Keratinocyte (primary cell): ENCODE results near the gene KXD1. TPM values are rescaled to one million over a fixed set of nuclear protein-coding genes. Genes with fewer than 3 reads are reported as not detected.
A peak's percentile ranks its signal among the peaks of the same experiment; 100 is the strongest.

Experiments used
- DNase-seq: peaks from one replicate; pipeline ENCODE4 v3.0.0-alpha.2; 2011; ENCODE audit warnings: low read depth, missing footprints, low spot score
- FAIRE-seq: peaks from 2 replicates; lab custom pipeline; 2011; peaks lifted over from hg19 to GRCh38; lab: Jason Lieb, UNC
- H2AFZ ChIP-seq: 2 replicates; pipeline ENCODE4 v1.6.0; 2012; ENCODE audit warnings: low read length, control low read depth, inconsistent platforms; ENCODE audit not compliant: control insufficient read depth
- H3K27ac ChIP-seq: 2 replicates; pipeline ENCODE4 v1.5.1; 2011; ENCODE audit warnings: low read length; ENCODE audit not compliant: control insufficient read depth, insufficient read depth
- H3K27me3 ChIP-seq: 3 replicates; pipeline ENCODE4 v1.6.0; 2011; ENCODE audit warnings: low read length; ENCODE audit not compliant: control insufficient read depth, insufficient read depth; ENCODE audit errors: extremely low read depth
- H3K36me3 ChIP-seq, 2 experiments: 2 replicates in 1 of 2; 3 replicates in 1 of 2; pipeline ENCODE4 v1.5.1; 2011; ENCODE audit warnings: low read length in 2 of 2, mild to moderate bottlenecking in 1 of 2; ENCODE audit not compliant: control insufficient read depth in 2 of 2, insufficient read depth in 2 of 2; ENCODE audit errors: extremely low read depth in 1 of 2
- H3K4me1 ChIP-seq: 3 replicates; pipeline ENCODE4 v1.5.1; 2011; ENCODE audit warnings: low read length; ENCODE audit not compliant: control insufficient read depth, insufficient read depth; ENCODE audit errors: extremely low read depth
- H3K4me2 ChIP-seq: 3 replicates; pipeline ENCODE4 v1.6.0; 2011; ENCODE audit warnings: low read depth, low read length; ENCODE audit not compliant: control insufficient read depth, insufficient read depth; ENCODE audit errors: extremely low read depth
- H3K4me3 ChIP-seq, 3 experiments: fragments of 200-600 bp in 1 of 3; sonication (generic) in 1 of 3; 2 replicates in 2 of 3; 3 replicates in 1 of 3; pipeline ENCODE4 v1.5.1; 2011 to 2016; ENCODE audit warnings: low read length in 3 of 3, mild to moderate bottlenecking in 3 of 3, control low read depth in 2 of 3, inconsistent platforms in 1 of 3, low read depth in 1 of 3, mixed read lengths in 1 of 3, mixed run types in 1 of 3, moderate library complexity in 1 of 3; ENCODE audit not compliant: control insufficient read depth in 2 of 3, insufficient read depth in 2 of 3; ENCODE audit errors: extremely low read depth in 1 of 3
- H3K79me2 ChIP-seq: 2 replicates; pipeline ENCODE4 v1.6.0; 2012; ENCODE audit warnings: low read length; ENCODE audit not compliant: control insufficient read depth, insufficient read depth
- H3K9ac ChIP-seq: 3 replicates; pipeline ENCODE4 v1.6.0; 2011; ENCODE audit warnings: low read length; ENCODE audit not compliant: control insufficient read depth, insufficient read depth; ENCODE audit errors: extremely low read depth
- H3K9me1 ChIP-seq: 3 replicates; pipeline ENCODE4 v1.6.0; 2011; ENCODE audit warnings: low read length; ENCODE audit not compliant: control insufficient read depth, insufficient read depth; ENCODE audit errors: extremely low read depth
- H3K9me3 ChIP-seq: 2 replicates; pipeline ENCODE4 v1.5.1; 2012; ENCODE audit warnings: low read depth, low read length; ENCODE audit not compliant: control insufficient read depth
- H4K20me1 ChIP-seq: 3 replicates; pipeline ENCODE4 v1.6.0; 2011; ENCODE audit warnings: low read length; ENCODE audit not compliant: control insufficient read depth, insufficient read depth; ENCODE audit errors: extremely low read depth
- EZH2 ChIP-seq: IDR thresholded peaks from one replicate; pipeline ENCODE4 v1.6.1; 2012; ENCODE audit warnings: inconsistent platforms, mild to moderate bottlenecking, low read length, moderate library complexity
- dilution Hi-C: fragments of 300-500 bp; cut with MboI; formaldehyde crosslinking; loops from one replicate; pipeline ENCODE4 v1.7.0; 2020; ENCODE audit warnings: low sequenced_read_pairs; ENCODE audit not compliant: extremely low pct_ligation_motif_present
- polyA minus RNA-seq, 3 experiments: library from RNA; depleted of rRNA, polyadenylated mRNA; stranded (reverse); fragments of >200 nt; gene quantifications; 1 replicate in 1 of 3; 2 replicates in 1 of 3; 3 replicates in 1 of 3; pipeline ENCODE4 v1.2.3, GENCODE V29; 2011
- polyA plus RNA-seq, 5 experiments: library from polyadenylated mRNA; depleted of rRNA in 3 of 5; stranded (reverse) in 3 of 5; stranded (forward) in 1 of 5; unstranded in 1 of 5; fragments of >200 nt; gene quantifications; 1 replicate in 1 of 5; 2 replicates in 3 of 5; 3 replicates in 1 of 5; pipeline versions ENCODE4 v1.2.1 to v1.2.3, GENCODE V29; 2011 to 2012; ENCODE audit warnings: missing spikeins in 2 of 5, low read depth in 1 of 5, low replicate concordance in 1 of 5
- TF ChIP-seq, protein P1 (sequence below), 3 experiments: IDR thresholded peaks in 1 of 3; conservative IDR thresholded peaks in 1 of 3; optimal IDR thresholded peaks in 1 of 3; 2 replicates in 2 of 3; 3 replicates in 1 of 3; pipeline versions ENCODE3 to v1.5.1; 2011; ENCODE audit warnings: low read length in 3 of 3, mild to moderate bottlenecking in 3 of 3, moderate library complexity in 2 of 3, control low read depth in 1 of 3, inconsistent platforms in 1 of 3; ENCODE audit not compliant: insufficient read depth in 2 of 3; ENCODE audit errors: extremely low read depth in 1 of 3

Gene KXD1, protein sequence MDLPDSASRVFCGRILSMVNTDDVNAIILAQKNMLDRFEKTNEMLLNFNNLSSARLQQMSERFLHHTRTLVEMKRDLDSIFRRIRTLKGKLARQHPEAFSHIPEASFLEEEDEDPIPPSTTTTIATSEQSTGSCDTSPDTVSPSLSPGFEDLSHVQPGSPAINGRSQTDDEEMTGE
- polyA plus RNA-seq, result 94.6 to 129 TPM (median 119 TPM) in 3 replicates
- 40.3 TPM for polyA plus RNA-seq (2011; ENCODE audit: low read depth)
- polyA plus RNA-seq (2011; cell fraction: cytosol; rRNA removed), result 110 and 173 TPM in 2 replicates
- polyA plus RNA-seq (2011; cell fraction: nucleus; rRNA removed), result 65.5 and 87.8 TPM in 2 replicates
- 62.9 and 123 TPM in 2 replicates for polyA plus RNA-seq (2012; ENCODE audit: low replicate concordance)
- 99.7 to 166 TPM (median 102 TPM) in 3 replicates for polyA minus RNA-seq
- polyA minus RNA-seq (2011; cell fraction: cytosol; rRNA and poly(A)+ RNA removed), result 137 TPM
- 18.9 and 20.4 TPM in 2 replicates for polyA minus RNA-seq (2011; cell fraction: nucleus; rRNA and poly(A)+ RNA removed)

DNA sequence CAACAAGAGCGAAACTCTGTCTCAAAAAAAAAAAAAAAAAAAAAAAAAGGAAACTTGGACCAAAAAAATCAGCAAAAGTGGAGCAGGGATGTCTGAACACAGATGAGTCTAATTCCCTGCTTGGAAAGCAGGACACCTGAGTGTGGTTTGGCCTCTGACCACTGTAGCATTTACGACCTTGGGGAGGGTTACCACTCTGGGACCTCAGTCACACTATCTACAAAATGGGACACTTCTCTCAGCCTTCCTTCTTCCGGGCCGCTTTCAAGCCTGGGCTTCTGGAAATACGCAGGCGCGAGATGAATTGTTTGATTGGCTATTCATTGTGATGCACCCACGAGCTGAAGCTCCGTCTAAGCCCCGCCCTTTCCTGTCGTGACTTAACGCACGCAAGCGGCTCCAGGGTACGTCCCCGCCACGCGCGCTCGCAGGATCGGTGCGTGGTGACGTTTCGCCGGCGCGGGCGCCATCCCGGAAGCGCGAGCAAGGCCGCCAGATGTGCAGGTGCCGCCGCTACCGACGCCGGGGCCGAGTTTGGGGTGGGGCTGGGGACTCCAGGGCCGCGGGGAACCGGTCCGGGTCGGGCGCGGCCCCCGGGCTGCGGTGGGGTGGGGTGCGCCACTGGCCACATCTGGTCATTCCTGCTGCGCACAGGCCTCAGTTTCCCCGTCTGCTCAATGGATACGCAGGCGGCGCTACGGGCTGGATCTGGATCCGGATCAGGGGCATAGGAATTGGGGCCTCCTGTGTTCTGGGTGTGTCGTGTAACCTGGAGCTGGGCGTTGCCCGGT lies at the start of gene KXD1:
KXD1 (plus strand) TSS at position 460 of the 791 bp plus-strand sequence. CDS start 4,187 bp downstream, outside the sequence.
- no peaks in the 10 kb centered on the region for H3K9me1 ChIP-seq
- DNase-seq, result peak; percentile 72
- no peak for TF ChIP-seq EZH2
- TF ChIP-seq, protein P1, sequence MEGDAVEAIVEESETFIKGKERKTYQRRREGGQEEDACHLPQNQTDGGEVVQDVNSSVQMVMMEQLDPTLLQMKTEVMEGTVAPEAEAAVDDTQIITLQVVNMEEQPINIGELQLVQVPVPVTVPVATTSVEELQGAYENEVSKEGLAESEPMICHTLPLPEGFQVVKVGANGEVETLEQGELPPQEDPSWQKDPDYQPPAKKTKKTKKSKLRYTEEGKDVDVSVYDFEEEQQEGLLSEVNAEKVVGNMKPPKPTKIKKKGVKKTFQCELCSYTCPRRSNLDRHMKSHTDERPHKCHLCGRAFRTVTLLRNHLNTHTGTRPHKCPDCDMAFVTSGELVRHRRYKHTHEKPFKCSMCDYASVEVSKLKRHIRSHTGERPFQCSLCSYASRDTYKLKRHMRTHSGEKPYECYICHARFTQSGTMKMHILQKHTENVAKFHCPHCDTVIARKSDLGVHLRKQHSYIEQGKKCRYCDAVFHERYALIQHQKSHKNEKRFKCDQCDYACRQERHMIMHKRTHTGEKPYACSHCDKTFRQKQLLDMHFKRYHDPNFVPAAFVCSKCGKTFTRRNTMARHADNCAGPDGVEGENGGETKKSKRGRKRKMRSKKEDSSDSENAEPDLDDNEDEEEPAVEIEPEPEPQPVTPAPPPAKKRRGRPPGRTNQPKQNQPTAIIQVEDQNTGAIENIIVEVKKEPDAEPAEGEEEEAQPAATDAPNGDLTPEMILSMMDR (optimal IDR thresholded peaks at IDR 0.05 in 1 of 3, IDR thresholded peaks at IDR 0.05 in 1 of 3, conservative IDR thresholded peaks at IDR 0.05 in 1 of 3; ENCODE audit: extremely low read depth in 1 of 3, insufficient read depth in 2 of 3, low read length in 3 of 3), result no peak
- H3K36me3 ChIP-seq, result peaks cover 9 to 12% of the 10 kb centered on the region in 2 experiments
- H3K79me2 ChIP-seq, result peaks cover 34% of the 10 kb centered on the region
- H3K4me2 ChIP-seq, result peak within 1 kb of the TSS; percentile 100
- H3K9ac ChIP-seq, result peak within 1 kb of the TSS; percentile 93
- peak within 1 kb of the TSS; percentile 87 to 100 (median 98) for H3K4me3 ChIP-seq
- H2AFZ ChIP-seq, result peak within 1 kb of the TSS; percentile 85
- no peaks in the 10 kb centered on the region for H4K20me1 ChIP-seq
- H3K9me3 ChIP-seq, result no peaks in the 10 kb centered on the region
- peak within 1 kb of the TSS; percentile 86 for H3K27ac ChIP-seq
- peak; percentile 91 for FAIRE-seq
- no peaks in the 10 kb centered on the region for H3K27me3 ChIP-seq
- H3K4me1 ChIP-seq, result peaks cover 11% of the 10 kb centered on the region
- dilution Hi-C loops, result no loop called here

DNA sequence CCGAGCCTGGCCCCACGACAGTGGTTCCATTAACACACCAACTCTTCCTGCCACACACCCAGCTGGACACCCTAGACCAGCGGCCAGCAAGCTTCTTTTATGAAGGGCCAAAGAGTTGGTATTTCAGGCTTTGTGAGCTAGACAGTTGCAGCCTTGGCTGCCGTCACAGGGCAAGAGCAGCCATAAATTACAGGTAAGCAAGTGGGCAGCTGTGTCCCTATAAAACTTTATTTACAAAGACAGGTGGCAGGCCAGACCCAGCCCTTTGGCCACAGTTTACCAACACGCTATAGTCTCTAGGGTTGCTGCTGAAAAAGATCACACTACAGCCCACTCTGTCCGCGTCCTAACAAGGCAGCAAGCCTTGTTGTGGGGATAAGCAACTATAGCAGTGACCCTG lies 49.1 kb upstream of the KXD1 start:
- peaks cover 2 to 4% of the 10 kb centered on the region in 2 experiments for H3K36me3 ChIP-seq
- H3K27me3 ChIP-seq, result no peaks in the 10 kb centered on the region
- H3K9me3 ChIP-seq, result no peaks in the 10 kb centered on the region
- H4K20me1 ChIP-seq, result peaks cover 65% of the 10 kb centered on the region
- H3K4me1 ChIP-seq, result peaks cover 31% of the 10 kb centered on the region
- H3K27ac ChIP-seq, result no peak overlapping the region
- peaks cover 19% of the 10 kb centered on the region for H3K9me1 ChIP-seq
- H3K9ac ChIP-seq, result no peak overlapping the region
- H3K4me3 ChIP-seq, result no peak overlapping the region
- peaks cover 95% of the 10 kb centered on the region for H3K79me2 ChIP-seq
- dilution Hi-C loops, result no loop called here
- DNase-seq (no peak), FAIRE-seq (no peak)
- no peak overlapping the region for H3K4me2 ChIP-seq
- TF ChIP-seq EZH2, result no peak
- TF ChIP-seq, protein P1 (optimal IDR thresholded peaks at IDR 0.05 in 1 of 3, IDR thresholded peaks at IDR 0.05 in 1 of 3, conservative IDR thresholded peaks at IDR 0.05 in 1 of 3; ENCODE audit: extremely low read depth in 1 of 3, insufficient read depth in 2 of 3, low read length in 3 of 3), result no peak
- H2AFZ ChIP-seq, result no peak overlapping the region
